WTC11 (cell line): ENCODE measurements around the gene NUP210L.

Experiments
- ATF3 ChIP-seq: sonication (generic); formaldehyde crosslinking; conservative IDR thresholded peaks from 2 replicates; pipeline ENCODE4 v1.8.1; 2022; ENCODE audit warnings: mild to moderate bottlenecking, missing genetic modification reagents
- CTCF ChIP-seq: fragments of 200-600 bp; IDR thresholded peaks from 2 replicates; pipeline ENCODE4 v1.8.0; 2022; ENCODE audit warnings: antibody characterized with exemption
- ESRRA ChIP-seq: sonication (generic); formaldehyde crosslinking; IDR thresholded peaks from 2 replicates; pipeline ENCODE4 v1.8.1; 2022; ENCODE audit warnings: mild to moderate bottlenecking, missing genetic modification reagents, borderline replicate concordance
- FOXP1 ChIP-seq: sonication (generic); formaldehyde crosslinking; IDR thresholded peaks from 2 replicates; pipeline ENCODE4 v1.8.0; 2022; ENCODE audit warnings: missing genetic modification reagents, mild to moderate bottlenecking, moderate library complexity, borderline replicate concordance
- NFE2L1 ChIP-seq: sonication (generic); formaldehyde crosslinking; IDR thresholded peaks from 2 replicates; pipeline ENCODE4 v1.8.1; 2023; ENCODE audit warnings: missing genetic modification reagents
- PRDM15 ChIP-seq: sonication (generic); formaldehyde crosslinking; IDR thresholded peaks from 2 replicates; pipeline ENCODE4 v1.8.0; 2022; ENCODE audit warnings: missing genetic modification reagents
- RELA ChIP-seq: sonication (generic); formaldehyde crosslinking; IDR thresholded peaks from 2 replicates; pipeline ENCODE4 v1.8.1; 2022; ENCODE audit warnings: missing genetic modification reagents, mild to moderate bottlenecking, borderline replicate concordance
- USF2 ChIP-seq: sonication (generic); formaldehyde crosslinking; IDR thresholded peaks from 2 replicates; pipeline ENCODE4 v1.8.1; 2023; ENCODE audit warnings: mild to moderate bottlenecking, missing genetic modification reagents, moderate library complexity
- ZNF121 ChIP-seq: sonication (generic); formaldehyde crosslinking; IDR thresholded peaks from 2 replicates; pipeline ENCODE4 v1.8.0; 2023; ENCODE audit warnings: missing genetic modification reagents
- ZNF232 ChIP-seq: sonication (generic); formaldehyde crosslinking; IDR thresholded peaks from 2 replicates; pipeline ENCODE4 v1.8.0; 2022; ENCODE audit warnings: mild to moderate bottlenecking, missing genetic modification reagents
- ZNF425 ChIP-seq: fragments of 250-450 bp; sonication (Bioruptor Pico); conservative IDR thresholded peaks from 2 replicates; pipeline ENCODE4 v1.9.0; 2021; ENCODE audit warnings: mild to moderate bottlenecking

GRCh38 chr1:153944005-153944826 is 210.7 kb downstream of the NUP210L start:
- no peak for TF ChIP-seq CTCF
- no peak for TF ChIP-seq ZNF232 (CRISPR knock-in tag)
- no peak for TF ChIP-seq ESRRA (CRISPR knock-in tag)
- TF ChIP-seq NFE2L1 (CRISPR knock-in tag): no peak
- no peak for TF ChIP-seq RELA (CRISPR knock-in tag)
- TF ChIP-seq FOXP1 (CRISPR knock-in tag): no peak
- no peak for TF ChIP-seq ZNF425 (CRISPR knock-in tag)
- TF ChIP-seq PRDM15 (CRISPR knock-in tag): no peak
- no peak for TF ChIP-seq ZNF121 (CRISPR knock-in tag)
- TF ChIP-seq USF2 (CRISPR knock-in tag): no peak
- no peak for TF ChIP-seq ATF3 (CRISPR knock-in tag)
